Choroid plexus epithelial cell (primary cell): ENCODE results near the gene HP.

ENCODE experiments used
- DNase-seq: peaks from one replicate; pipeline ENCODE4 v3.0.0-alpha.2; 2010; ENCODE audit warnings: low read depth
- H3K4me3 ChIP-seq: 2 replicates; pipeline ENCODE4 v1.5.1; 2011; ENCODE audit warnings: low read depth, mild to moderate bottlenecking, control low read depth, low read length, moderate library complexity
- TF ChIP-seq, protein P1 (sequence below): conservative IDR thresholded peaks from 2 replicates; pipeline ENCODE4 v1.5.1; 2011; ENCODE audit warnings: low read depth, mild to moderate bottlenecking, control low read depth, inconsistent platforms, low read length, moderate library complexity

The HP gene

DNA sequence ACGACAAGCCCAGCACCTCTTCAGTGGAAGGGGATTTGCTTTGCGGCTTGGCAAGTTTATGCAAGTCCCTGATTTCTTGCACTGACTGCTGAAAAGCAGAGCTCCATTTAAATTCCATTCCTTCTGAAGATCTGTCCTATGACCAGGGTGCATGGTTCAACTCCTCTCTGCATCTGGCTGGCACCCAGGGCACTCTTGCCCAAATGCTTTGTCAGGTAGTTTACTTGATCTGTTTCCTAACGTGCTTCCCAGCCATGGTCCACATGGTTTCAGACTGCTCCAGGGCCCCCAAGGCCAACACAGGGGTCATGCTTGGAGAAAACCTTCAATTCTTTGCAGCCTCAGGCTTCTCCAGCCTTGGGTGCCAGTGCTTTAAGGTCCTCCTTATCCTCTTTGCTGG lies 11.2 kb upstream of the HP start:
- DNase-seq: no peak
- H3K4me3 ChIP-seq: no peak overlapping the region
- TF ChIP-seq, protein P1, sequence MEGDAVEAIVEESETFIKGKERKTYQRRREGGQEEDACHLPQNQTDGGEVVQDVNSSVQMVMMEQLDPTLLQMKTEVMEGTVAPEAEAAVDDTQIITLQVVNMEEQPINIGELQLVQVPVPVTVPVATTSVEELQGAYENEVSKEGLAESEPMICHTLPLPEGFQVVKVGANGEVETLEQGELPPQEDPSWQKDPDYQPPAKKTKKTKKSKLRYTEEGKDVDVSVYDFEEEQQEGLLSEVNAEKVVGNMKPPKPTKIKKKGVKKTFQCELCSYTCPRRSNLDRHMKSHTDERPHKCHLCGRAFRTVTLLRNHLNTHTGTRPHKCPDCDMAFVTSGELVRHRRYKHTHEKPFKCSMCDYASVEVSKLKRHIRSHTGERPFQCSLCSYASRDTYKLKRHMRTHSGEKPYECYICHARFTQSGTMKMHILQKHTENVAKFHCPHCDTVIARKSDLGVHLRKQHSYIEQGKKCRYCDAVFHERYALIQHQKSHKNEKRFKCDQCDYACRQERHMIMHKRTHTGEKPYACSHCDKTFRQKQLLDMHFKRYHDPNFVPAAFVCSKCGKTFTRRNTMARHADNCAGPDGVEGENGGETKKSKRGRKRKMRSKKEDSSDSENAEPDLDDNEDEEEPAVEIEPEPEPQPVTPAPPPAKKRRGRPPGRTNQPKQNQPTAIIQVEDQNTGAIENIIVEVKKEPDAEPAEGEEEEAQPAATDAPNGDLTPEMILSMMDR: no peak

DNA sequence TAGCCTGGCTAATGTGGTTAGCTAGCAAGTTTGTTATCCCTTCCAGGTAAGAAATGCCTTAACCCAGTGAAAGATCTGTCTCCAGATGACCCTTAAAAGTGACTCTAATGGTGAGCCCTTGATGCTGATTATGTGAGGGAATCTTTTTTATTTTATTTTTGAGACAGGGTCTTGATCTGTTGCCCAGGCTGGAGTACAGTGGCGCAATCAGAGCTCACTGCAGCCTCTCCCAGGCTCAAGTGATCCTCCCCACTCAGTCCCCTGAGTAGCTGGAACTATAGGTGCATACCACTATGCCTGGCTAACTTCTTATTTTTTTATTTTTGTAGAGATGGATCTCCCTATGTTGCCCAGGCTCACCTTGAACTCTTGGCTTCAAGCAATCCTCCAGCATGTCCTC lies 10.8 kb upstream of the HP start:
- H3K4me3 ChIP-seq: no peak overlapping the region
- TF ChIP-seq, protein P1: no peak
- no peak for DNase-seq

GRCh38 chr16:72044296-72044695 lies 10.0 kb upstream of the HP start:
- DNase-seq: no peak
- TF ChIP-seq, protein P1: no peak
- no peak overlapping the region for H3K4me3 ChIP-seq

DNA sequence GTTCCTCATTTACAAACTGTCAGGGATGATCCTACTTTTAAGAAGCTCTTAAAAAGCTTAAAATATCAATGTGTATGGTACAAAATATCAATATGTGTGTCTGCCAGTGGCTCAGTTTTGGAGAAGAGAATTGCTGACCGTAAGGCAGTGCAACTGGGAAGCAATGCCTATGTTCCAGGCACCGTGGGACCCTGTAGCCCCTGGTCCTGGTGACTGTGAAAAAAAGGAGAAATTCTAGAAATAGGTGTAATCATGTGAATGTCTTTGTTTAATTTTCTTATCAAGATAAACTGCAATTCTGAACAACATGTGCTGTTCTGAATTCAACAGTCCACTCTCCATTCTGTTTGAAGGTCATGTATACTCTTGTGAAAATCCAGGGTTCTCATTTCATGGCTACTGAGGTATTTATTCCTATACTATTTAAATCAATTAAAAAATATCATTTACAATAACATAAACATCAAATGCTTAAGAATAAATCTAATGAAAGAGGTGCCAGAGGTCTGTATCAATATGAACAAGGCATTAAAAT lies 9.4 kb upstream of the HP start:
- DNase-seq: no peak
- TF ChIP-seq, protein P1: no peak
- H3K4me3 ChIP-seq: no peak overlapping the region

- TF ChIP-seq, protein P1: no peak
- no peak for DNase-seq
Observed at GRCh38 chr16:72049110-72049509, 5.2 kb upstream of the HP start.

DNA sequence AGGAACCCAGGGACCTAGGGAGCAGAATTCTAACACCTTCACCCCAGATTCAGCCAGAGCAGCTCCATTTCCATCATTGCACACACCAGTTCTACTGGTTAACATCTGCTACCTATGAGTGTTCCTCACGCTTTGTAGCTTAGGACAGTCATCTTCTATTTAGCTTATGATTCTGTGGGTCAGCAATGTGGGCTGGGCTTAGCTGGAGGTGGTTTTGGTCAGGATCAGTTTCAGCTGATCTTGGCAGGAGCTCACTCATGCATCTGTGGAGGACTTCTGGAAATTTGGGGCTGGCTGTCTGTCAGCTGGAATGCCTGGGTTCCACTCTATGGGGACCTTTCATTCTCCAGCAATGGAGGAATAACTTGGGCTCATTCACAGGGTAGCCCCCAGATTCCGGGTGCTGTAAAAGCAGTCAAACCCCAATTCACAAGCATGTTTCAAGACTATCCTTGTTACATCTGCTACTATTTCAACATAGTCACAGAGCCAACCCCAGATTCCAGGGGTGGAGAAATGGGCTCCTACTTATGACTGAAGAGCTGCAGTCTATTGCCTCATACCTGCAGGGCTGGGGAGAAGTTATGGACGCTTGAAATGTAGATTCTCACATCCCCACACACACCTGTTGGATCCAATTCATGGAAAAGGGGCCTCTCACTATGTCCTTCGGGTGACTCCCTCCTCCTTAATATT lies 3.4 kb upstream of the HP start:
- DNase-seq: peak; percentile 22
- no peak overlapping the region for H3K4me3 ChIP-seq
- TF ChIP-seq, protein P1: no peak

More at GRCh38 chr16:72049110-72049509, 5.2 kb upstream of the HP start:
- H3K4me3 ChIP-seq: no peak overlapping the region

DNA sequence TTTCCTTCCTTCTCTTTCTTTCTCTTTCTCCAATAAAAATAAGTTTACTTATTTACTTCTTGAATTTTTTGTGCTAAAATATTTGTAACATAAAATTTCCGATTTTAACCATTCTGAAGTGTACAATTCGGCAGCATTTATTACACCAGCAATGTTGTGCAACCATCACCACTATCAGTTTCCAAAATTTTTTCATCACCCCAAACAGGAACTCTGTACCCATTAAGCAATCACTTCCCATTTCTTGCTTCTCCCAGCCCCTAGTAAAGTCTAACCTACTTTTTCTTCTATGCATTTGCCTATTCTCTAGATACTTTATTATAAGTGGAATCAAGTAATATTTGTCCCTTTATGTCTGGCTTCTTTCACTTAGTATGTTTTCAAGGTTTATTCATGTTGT lies 2.5 kb upstream of the HP start:
- DNase-seq: no peak
- no peak overlapping the region for H3K4me3 ChIP-seq
- TF ChIP-seq, protein P1: no peak
